ENCODE measurements around the gene KRTAP2-1. TPM values are rescaled to one million over a fixed set of nuclear protein-coding genes. Genes with fewer than 3 reads are reported as not detected.
"Not testable (repeated sequence)": the region's sequence is repeated elsewhere in the genome, so short reads cannot be mapped to it uniquely, and the experiment has no call there.

KRTAP2-1 gene, protein sequence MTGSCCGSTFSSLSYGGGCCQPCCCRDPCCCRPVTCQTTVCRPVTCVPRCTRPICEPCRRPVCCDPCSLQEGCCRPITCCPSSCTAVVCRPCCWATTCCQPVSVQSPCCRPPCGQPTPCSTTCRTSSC
- total RNA-seq (2014; rRNA removed; shearing (Covaris generic)), result not detected in 2 replicates

DNA sequence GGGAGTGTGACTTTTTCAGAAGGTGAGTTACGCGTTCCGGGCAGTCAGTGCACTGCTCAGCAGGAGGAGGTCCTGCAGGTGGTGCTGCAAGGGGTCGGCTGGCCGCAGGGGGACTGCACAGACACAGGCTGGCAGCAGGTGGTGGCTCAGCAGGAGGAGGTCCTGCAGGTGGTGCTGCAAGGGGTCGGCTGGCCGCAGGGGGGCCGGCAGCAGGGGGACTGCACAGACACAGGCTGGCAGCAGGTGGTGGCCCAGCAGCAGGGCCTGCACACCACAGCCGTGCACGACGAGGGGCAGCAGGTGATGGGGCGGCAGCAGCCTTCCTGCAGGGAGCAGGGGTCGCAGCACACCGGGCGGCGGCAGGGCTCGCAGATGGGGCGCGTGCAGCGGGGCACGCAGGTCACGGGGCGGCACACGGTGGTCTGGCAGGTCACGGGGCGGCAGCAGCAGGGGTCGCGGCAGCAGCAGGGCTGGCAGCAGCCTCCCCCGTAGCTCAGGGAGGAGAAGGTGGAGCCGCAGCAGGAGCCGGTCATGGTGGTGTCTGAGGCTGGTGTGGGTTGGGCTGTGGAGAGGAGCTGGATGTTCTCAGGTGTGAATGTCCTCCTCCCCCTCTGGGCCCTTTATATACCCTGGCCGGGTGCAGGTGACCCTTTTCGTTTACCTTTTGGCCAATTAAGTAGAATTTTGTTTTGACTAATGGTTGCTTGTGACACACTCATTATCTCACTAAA is at the start of gene KRTAP2-1:
KRTAP2-1 (minus strand) TSS at position 582 of the 731 bp plus-strand sequence; CDS start at position 533, 49 bp downstream.
- DNase-seq (ENCODE audit: low spot score), result not testable (repeated sequence)

DNA sequence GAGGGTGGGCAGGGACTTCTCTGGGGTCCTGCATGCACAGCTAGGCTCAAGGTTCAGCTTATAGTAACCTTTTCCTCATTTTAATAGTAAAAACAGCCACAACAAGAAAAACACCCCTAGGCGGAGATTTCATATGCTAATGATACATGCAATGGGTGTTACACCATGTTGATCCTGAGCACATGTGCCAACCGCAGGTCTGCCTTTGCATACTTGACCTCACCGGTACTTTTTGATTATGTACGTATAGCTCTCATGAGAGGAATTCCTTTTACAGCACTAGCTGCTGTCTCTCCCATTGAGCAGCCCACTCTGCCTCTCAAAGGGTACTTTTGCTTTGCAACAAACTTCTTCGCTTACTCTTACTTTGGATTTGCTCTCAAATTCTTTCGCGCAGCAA is 48.9 kb upstream of the KRTAP2-1 start:
- DNase-seq (ENCODE audit: low spot score), result no peak

DNA sequence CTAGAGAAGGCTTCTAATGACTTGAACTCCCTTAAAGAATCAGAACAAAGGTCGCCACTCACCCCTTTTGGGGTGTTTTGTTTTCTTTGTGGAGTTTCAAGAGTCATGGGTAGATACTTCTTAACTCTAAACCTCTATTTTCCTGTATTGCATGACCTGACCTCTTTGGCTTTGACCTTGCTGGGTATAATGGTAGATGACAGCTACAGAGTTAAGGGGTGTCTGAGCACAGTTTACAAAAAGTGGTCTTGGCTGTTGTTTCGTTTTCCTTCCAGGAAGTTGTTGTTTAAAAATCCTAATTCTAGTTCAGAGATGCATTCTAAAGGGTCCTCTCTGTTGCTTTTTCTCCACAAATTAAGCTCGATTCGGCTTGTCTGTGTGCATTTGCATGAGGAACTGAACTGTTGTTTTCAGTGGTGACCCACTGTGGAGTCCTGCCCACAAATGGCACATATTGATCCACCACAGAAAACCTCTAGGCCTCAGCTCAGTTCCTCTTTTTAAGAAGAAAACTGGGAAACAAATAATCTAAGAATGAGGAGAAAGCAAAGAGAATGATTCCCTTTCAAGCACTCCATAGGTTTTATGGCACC is 41.7 kb upstream of the KRTAP2-1 start:
- DNase-seq (ENCODE audit: low spot score), result not testable (repeated sequence)

DNA sequence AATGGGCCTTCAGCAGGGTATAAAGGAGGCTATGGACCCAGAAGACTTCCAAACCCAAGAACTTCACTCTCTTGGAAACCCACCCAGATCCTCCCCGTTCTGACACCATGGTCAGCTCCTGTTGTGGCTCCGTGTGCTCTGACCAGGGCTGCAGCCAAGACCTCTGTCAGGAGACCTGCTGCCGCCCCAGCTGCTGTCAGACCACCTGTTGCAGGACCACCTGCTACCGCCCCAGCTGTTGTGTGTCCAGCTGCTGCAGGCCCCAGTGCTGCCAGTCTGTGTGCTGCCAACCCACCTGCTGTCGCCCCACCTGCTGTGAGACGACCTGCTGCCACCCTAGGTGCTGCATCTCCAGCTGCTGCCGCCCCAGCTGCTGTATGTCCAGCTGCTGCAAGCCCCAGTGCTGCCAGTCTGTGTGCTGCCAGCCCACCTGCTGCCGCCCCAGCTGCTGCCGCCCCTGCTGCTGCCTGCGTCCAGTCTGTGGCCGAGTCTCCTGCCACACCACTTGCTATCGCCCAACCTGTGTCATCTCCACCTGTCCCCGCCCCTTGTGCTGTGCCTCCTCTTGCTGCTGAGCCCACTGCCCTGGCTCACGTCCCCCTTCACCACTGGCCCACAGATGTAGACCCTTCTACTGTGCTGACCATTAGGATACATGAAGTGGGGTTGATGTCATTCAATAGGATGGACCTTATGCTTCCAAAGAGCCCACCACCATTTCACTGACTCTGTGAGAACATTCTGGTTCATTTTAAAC is 37.2 kb upstream of the KRTAP2-1 start, which contains the start of gene KRTAP4-7:
KRTAP4-7 (plus strand) TSS at position 51 of the 757 bp plus-strand sequence; CDS start at position 108, 57 bp downstream.
- DNase-seq (ENCODE audit: low spot score), result not testable (repeated sequence)

DNA sequence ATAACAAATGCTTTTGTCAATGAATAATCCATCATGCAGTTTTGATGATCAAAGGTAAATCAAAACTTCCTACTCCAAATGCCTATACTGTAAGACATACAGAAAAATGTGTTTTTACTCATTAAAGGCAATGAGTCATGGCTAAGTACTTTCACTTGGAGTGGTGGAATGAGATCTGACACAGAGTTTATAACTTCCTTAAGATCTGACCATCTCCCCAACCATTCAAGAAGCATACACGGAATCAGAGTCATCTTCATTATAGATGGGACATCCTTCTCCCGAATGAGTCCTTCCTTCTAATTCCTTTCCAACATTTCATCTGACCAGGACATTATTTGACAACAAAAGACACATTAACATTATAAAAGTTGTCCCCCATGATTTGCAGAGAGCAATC is 36.3 kb upstream of the KRTAP2-1 start:
- DNase-seq (ENCODE audit: low spot score), result peak; percentile 15

DNA sequence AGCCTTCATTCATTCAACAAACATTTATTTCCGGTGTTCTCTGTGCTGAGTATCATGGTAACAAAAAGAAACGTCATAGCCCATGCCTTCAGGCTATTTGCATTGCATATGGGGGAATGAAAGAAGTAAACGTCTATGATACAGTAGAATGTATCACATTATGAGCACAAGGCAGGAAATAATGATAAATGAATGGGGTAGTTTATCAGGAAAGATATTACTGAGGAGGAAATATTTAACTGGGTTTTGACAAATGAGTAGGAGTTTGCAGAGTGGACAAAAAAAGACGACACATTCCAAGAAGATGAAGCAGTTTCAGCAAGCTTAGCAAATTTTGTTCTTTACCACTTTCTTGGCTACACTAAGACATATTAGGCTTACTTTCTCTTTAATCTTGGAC is 35.5 kb upstream of the KRTAP2-1 start:
- DNase-seq (ENCODE audit: low spot score), result no peak

DNA sequence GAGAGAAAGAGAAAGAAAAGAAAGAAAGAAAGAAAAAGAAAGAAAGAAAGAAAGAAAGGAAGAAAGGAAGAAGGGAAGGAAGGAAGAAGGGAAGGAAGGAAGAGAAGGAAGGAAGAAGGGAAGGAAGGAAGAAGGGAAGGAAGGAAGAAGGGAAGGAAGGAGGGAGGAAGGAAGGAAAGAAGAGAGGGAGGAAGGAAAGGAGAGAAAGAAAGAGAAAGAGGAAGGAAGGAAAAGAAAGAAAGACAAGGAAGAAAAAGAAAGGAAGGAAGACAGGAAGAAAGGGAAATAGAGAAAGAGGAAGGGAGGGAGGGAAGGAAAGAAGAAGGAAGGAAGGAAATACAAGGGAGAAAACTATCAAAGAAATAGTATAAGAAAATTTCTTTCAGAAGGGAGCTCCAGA is 29.7 kb upstream of the KRTAP2-1 start:
- no peak for DNase-seq (ENCODE audit: low spot score)

DNA sequence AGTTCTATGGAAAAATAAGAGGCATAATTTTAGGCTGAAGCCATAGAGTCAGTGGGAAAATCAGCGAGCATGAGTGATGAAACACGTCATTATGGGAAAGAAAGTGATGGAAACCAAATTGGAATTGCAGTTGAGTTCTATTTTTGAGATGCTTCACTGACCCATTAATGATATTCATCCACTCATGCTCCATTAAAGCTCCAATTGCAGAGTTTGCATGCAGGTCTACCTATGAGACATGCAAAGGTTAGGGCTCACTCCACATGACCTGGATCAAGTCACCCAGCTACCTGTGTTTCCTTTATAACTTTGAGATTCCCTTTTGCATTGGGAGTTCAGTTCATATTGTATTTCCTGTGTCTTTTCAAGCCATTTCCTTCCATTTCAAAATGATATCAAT is 26.6 kb upstream of the KRTAP2-1 start:
- DNase-seq (ENCODE audit: low spot score), result no peak

DNA sequence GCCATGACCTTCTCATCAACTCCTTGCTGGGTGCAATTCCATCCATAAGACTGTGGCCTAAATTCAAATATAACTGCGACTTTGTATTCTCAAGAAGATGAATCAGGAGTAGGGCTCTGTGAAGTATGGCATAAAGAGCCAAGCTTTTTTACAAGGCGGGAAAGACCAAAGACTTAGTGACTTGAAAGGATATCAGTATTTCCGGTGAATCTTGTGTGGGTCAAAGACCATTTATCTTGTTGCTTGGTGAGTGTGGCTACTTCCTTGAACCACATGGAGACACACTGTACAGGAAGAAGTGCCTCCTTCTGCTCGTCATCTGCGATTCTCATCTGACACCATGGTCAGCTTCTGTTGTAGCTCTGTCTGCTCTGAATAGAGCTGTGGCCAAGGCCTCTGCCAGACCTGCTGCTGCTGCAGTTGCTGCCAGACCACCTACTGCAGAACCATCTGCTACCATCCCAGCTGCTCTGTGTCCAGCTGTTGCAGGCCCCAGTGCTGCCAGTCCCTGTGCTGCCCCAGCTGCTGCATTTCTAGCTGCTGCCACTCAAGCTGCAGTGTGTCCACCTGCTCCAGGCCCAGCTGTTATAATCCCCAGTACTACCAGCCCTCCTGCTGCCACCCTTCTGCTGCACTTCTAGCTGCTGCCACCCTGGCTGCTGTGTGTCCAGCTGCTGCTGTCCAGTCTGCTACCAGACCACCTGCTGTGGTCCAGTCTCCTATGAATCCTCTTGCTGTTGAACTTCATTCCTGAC is 24.7 kb upstream of the KRTAP2-1 start:
- peak; percentile 16 for DNase-seq (ENCODE audit: low spot score)

DNA sequence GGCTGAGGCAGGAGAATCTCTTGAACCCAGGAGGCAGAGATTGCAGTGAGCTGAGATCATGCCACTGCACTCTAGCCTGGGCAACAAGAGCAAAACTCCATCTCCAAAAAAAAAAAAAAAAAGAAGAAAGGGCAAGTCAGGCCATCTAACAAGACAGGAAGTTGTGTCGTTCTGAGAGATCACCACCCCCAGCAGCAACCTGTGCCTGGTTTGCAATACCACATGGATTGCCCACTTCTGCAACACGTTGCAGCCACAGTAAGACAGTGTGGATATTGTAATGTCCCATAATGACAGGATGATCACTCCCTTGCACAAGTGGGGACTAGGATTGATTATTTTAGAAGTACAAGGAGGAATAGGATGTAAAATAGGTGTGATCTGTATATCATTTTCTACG is 21.9 kb upstream of the KRTAP2-1 start:
- DNase-seq (ENCODE audit: low spot score), result no peak

DNA sequence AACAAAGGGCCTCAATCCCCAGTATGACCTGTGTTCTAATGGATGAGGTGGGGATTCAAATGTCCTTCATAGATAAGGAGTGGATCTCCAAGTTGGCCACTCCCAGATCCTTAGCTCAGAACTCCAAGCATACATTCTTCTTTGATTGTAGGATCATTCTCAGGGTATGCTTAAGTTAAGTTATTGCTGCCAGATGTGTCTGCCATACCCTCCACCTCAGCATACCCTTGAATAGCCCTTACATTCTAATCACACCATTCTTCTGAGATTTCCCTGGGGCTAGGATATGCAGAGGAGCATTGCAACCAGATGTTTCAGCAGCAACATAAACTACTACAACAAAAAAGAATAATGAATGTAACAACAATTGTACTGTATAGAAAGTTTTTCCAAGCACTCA is 20.2 kb upstream of the KRTAP2-1 start:
- DNase-seq (ENCODE audit: low spot score), result no peak

DNA sequence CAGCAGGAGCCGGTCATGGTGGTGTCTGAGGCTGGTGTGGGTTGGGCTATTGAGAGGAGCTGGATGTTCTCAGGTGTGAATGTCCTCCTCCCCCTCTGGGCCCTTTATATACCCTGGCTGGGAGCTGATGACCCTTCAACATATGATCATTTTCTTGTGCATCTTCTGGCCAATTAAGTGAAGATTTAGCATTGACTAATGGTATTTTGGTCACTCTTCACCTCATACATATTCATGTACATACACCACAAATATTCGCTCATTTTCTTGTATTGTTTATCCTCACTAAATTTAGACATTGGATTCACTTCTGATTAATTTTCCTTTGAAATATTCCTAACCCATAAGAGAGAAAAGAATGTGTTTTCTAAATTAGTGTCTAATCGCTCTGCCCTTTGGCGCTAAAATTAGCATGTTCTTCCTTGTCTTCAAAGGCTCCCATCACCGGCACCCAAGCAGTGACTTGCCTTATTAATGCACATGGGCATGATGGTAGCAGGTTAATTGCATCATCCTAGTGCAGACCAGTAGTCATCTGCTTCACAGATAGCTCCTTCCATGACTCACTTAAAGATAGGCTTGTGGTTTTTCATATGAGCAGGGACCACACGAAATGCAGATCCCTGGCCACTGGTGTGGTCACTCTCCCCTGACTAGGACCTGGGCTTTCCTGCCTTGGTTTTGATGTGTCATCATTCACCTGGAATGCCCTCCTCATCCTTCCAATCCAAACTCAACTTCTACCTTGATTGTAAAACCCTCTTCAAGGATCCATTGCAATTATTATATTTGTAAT is 18.9 kb upstream of the KRTAP2-1 start, which contains the start of gene KRTAP2-4:
KRTAP2-4 (minus strand) TSS at position 51 of the 796 bp plus-strand sequence; CDS start at position 17, 34 bp downstream.
- no peak for DNase-seq (ENCODE audit: low spot score)

DNA sequence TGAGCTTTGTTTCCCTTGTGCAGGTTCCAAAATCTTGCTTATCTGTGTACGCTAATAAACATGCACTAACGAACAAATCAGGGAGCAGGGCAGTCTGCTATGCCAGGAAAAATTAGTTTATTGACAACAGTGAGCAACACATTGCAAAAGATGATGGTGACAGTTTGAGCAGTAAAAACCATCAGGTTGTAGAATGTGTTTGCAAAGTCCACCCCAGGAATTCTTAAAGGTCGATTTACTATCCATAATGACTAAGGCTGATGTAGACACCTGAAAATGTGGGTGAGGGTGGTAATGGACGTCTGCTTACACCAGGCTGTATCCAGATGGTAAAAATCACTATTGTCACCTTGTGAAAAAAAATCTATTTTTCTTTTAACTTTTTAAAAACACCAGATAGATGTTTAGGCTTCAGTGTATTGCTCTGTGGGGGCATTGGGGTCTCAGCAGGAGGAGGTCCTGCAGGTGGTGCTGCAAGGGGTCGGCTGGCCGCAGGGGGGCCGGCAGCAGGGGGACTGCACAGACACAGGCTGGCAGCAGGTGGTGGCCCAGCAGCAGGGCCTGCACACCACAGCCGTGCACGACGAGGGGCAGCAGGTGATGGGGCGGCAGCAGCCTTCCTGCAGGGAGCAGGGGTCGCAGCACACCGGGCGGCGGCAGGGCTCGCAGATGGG is 18.0 kb upstream of the KRTAP2-1 start:
- not testable (repeated sequence) for DNase-seq (ENCODE audit: low spot score)

DNA sequence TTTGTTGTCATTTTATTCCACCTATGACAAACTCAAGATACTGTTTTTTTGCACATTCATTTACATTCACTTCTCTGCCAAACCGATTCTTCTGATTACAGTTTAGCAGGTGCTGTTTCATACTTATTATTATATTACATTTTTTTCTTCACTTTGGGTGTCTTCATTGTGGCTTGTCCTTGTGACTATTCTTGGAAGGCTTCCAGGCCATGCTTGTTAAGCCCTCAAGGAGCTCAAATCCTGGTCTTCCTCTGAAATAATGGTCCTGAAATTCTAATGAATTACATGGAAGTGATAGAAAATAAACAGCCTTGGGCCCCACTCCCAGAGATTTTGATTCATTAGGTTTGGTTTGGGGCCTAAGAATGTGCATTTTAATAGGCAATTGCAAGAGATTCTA is 17.2 kb upstream of the KRTAP2-1 start:
- DNase-seq (ENCODE audit: low spot score), result no peak

DNA sequence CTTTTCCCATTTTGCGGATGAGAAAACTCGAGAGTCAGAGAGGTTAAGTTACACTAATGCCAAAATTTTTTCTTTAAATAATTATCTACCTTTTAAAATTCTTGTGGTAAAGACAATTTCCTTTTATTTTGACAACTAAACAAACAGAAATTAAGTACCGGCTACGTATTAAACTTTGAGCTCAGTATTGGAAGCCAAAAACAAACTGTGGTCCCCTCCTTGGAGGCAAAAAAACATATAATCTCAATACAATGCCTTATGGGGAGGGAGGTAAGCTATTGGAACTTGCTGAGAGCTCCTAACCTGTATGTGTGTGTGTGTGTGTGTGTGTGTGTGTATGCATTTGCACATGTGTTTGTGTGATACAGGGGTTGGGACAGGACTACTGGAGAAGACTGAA is 16.3 kb upstream of the KRTAP2-1 start:
- no peak for DNase-seq (ENCODE audit: low spot score)

DNA sequence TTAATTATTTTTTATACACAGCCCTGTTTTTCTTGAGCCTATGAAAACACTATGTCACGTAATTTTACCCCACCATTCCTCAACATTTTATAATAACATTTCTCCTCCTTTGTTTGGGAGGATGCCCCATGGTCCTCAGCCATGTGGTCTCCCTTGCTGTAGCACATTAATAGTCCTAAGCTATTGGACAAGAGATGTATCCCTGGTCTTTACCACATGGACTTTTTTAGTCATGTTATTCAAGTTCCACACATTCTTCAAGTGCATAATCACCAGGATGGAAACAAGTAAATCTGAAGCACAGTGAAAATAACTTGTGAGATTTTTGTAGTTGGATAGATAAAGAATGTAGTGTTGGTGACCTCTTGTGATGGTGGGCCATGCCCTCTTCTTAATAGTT is 14.8 kb upstream of the KRTAP2-1 start:
- DNase-seq (ENCODE audit: low spot score), result no peak

DNA sequence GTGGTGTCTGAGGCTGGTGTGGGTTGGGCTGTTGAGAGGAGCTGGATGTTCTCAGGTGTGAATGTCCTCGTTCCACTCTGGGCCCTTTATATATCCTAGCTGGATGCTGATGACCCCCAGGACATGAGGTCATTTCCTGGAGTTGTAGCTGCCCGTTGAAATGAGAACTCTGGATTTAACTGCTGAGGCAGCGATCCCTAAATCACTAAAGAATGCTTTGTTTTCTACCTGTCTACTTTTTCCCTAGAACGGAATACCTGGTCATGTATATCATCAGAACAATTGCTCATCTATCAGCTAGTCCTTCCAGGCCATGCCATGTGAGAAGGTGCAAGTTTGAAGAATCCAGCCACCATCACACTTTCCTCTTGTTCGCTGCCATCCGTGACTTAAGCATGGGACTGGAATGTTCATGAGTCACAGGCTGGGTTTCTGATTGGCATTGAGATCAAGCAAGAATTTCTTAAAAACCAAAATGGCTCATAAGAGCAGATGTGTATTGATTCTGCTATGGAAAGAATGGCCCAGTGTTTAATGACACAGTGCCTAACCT is 13.0 kb upstream of the KRTAP2-1 start, which contains the start of gene KRTAP2-3:
KRTAP2-3 (minus strand) TSS at position 63 of the 553 bp plus-strand sequence. CDS start 64 bp downstream, outside the sequence.
- DNase-seq (ENCODE audit: low spot score), result no peak

DNA sequence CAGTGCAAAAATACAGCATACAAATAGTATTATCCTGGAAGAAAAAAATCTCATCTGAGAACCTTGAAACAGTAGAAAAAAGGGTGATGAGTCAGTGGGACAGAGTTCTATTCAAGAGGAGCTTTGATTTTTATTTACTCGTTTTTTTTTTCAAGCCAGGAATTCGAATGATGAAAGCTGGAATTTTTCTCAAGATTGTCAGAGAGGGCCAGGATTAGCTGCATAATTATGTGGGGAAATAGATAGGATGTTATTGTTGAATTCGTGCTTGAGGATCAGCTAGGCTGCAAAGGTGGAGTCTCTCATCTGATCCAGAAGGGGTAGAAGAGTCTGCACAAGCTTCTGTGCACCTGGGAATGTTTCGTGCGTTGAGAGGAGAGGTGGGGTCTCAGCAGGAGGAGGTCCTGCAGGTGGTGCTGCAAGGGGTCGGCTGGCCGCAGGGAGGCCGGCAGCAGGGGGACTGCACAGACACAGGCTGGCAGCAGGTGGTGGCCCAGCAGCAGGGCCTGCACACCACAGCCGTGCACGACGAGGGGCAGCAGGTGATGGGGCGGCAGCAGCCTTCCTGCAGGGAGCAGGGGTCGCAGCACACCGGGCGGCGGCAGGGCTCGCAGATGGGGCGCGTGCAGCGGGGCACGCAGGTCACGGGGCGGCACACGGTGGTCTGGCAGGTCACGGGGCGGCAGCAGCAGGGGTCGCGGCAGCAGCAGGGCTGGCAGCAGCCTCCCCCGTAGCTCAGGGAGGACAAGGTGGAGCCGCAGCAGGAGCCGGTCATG is 12.3 kb upstream of the KRTAP2-1 start:
- DNase-seq (ENCODE audit: low spot score), result not testable (repeated sequence)
